Fibroblast of mammary gland (primary cell): Measurements from ENCODE around the gene TAF1L.

Experiments
- DNase-seq: peaks from one replicate; pipeline ENCODE4 v3.0.0-alpha.2; 2010; ENCODE audit warnings: low read depth
- H3K4me3 ChIP-seq: 2 replicates; pipeline ENCODE4 v1.5.1; 2011; ENCODE audit warnings: low read depth, mild to moderate bottlenecking, low read length, moderate library complexity; ENCODE audit not compliant: control insufficient read depth
- TF ChIP-seq, protein P1 (sequence below): conservative IDR thresholded peaks from 2 replicates; pipeline ENCODE4 v1.5.1; 2011; ENCODE audit warnings: low read depth, low read length, inconsistent platforms; ENCODE audit not compliant: control insufficient read depth, insufficient read depth

Gene TAF1L, protein sequence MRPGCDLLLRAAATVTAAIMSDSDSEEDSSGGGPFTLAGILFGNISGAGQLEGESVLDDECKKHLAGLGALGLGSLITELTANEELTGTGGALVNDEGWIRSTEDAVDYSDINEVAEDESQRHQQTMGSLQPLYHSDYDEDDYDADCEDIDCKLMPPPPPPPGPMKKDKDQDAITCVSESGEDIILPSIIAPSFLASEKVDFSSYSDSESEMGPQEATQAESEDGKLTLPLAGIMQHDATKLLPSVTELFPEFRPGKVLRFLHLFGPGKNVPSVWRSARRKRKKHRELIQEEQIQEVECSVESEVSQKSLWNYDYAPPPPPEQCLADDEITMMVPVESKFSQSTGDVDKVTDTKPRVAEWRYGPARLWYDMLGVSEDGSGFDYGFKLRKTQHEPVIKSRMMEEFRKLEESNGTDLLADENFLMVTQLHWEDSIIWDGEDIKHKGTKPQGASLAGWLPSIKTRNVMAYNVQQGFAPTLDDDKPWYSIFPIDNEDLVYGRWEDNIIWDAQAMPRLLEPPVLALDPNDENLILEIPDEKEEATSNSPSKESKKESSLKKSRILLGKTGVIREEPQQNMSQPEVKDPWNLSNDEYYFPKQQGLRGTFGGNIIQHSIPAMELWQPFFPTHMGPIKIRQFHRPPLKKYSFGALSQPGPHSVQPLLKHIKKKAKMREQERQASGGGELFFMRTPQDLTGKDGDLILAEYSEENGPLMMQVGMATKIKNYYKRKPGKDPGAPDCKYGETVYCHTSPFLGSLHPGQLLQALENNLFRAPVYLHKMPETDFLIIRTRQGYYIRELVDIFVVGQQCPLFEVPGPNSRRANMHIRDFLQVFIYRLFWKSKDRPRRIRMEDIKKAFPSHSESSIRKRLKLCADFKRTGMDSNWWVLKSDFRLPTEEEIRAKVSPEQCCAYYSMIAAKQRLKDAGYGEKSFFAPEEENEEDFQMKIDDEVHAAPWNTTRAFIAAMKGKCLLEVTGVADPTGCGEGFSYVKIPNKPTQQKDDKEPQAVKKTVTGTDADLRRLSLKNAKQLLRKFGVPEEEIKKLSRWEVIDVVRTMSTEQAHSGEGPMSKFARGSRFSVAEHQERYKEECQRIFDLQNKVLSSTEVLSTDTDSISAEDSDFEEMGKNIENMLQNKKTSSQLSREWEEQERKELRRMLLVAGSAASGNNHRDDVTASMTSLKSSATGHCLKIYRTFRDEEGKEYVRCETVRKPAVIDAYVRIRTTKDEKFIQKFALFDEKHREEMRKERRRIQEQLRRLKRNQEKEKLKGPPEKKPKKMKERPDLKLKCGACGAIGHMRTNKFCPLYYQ (N-terminal part only)

DNA sequence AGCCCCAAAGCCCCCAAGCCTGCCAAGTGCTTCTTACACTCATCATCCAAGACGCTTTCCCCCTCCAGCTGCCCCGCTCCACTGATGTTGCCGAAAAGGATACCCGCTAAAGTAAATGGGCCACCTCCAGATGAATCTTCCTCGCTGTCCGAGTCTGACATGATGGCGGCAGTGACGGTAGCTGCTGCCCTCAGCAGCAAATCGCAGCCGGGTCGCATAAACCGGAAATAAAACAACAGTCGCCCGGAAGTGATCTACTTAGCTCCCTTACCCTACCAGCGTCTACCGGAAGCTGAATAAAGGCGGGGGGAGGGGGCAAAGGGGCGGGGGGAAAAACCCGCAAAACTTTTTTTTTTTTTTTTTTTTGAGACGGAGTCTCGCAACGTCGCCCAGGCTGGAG, at the start of gene TAF1L:
TSS of gene TAF1L (minus strand) at position 308 of the 400 bp plus-strand sequence. CDS start at position 218, 90 bp downstream.
- DNase-seq: no peak
- no peak within 1 kb of the TSS for H3K4me3 ChIP-seq
- TF ChIP-seq, protein P1, sequence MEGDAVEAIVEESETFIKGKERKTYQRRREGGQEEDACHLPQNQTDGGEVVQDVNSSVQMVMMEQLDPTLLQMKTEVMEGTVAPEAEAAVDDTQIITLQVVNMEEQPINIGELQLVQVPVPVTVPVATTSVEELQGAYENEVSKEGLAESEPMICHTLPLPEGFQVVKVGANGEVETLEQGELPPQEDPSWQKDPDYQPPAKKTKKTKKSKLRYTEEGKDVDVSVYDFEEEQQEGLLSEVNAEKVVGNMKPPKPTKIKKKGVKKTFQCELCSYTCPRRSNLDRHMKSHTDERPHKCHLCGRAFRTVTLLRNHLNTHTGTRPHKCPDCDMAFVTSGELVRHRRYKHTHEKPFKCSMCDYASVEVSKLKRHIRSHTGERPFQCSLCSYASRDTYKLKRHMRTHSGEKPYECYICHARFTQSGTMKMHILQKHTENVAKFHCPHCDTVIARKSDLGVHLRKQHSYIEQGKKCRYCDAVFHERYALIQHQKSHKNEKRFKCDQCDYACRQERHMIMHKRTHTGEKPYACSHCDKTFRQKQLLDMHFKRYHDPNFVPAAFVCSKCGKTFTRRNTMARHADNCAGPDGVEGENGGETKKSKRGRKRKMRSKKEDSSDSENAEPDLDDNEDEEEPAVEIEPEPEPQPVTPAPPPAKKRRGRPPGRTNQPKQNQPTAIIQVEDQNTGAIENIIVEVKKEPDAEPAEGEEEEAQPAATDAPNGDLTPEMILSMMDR: no peak

DNA sequence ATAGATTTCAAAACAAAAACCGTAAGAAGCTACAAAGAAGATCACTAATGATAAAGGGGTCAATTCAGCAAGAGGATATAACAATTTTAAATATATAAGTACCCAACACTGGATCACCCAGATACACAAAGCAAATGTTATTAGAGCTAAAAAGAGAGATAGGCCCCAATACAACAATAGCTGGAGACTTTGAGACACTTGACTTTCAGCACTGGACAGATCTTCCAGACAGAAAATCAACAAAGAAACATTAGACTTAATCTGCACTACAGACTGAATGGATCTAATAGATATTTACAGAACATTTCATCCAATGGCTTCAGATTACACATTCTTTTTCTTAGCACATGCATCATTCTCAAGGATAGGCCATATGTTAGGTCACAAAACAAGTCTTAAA, 46.3 kb upstream of the TAF1L start:
- H3K4me3 ChIP-seq: no peak overlapping the region
- DNase-seq: no peak
- TF ChIP-seq, protein P1: no peak

DNA sequence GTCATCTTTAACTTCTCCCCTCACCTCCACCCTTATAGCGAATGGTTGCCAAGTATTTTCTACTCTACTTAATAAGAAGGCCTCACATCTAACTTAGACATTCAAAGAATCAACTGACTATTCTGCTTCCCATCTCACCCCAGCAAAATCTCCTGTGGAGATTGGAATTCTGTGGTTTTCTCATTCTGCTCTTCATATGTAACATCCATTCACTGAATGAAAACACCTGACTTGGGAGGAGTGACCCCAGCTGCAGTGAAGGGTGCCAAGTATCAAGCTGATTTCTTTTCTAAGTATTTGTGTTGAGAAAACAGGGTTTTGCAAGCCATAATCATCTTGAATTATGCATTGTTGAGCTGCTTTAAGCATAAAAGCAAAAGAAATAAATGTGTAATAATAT, 42.5 kb upstream of the TAF1L start:
- TF ChIP-seq, protein P1: no peak
- no peak overlapping the region for H3K4me3 ChIP-seq
- no peak for DNase-seq

DNA sequence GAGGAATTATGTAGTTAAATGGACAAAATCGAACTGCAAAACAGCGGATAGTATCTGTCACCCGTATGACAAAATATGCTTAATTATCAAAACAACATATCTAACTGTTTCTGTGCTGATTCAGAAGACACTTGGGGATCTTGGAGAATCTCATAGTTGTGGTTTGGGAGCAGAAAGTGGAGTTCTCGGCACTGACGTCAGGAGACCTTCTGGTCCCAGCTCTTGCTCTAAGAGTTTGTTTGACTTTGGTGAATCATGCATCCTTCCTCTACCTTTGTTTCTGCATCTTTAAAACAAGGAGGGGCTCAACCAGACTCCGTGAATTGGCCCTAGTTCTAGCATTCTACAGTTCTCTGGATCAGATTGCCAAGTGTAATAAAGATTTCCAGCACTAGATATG, 37.0 kb upstream of the TAF1L start:
- TF ChIP-seq, protein P1: no peak
- no peak overlapping the region for H3K4me3 ChIP-seq
- DNase-seq: peak; percentile 93

DNA sequence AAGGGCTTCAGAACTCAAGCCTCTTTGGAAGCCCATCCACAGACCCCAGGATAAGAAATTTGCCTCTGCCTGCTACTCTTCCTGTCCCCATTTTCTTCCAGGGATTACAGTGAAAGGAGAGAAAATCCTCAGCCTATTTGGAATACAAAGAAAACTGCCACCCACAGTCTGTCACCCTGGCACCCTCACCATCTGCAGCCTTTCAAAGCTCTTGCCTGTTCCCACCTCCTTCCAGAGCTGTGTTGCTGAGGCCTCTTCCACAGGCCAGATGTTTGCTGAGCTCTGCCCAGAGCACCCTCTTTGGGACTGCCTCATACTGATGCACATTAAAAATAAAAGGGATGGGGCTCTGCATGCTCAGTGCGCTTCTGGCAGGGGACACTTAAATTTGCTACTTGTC, 35.9 kb upstream of the TAF1L start:
- no peak for DNase-seq
- TF ChIP-seq, protein P1: no peak
- H3K4me3 ChIP-seq: no peak overlapping the region

DNA sequence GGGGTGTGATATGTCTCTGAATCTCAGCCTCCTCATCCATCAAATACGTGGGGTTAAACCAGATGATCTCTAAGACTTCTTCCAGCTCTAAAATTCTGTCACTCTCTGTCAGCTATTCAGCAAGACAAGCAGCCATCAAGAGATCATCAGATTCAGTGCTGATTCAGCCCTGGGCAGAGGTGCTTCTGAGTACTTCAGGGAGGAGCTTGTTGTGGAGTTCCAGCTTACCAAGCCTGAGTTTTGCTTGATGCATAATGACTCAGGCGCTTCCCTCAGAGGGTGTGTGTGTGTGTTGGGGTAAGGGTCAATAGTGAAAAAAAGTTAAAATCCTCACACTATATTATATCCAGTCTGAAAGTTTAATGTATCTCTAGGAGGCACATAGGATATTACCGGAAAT, 29.6 kb upstream of the TAF1L start:
- no peak overlapping the region for H3K4me3 ChIP-seq
- TF ChIP-seq, protein P1: no peak
- DNase-seq: peak; percentile 81
